Activated naive CD4-positive, alpha-beta T cell (primary cell): Measurements from ENCODE around the gene FKBP1B.
"Not testable (repeated sequence)": the region's sequence is repeated elsewhere in the genome, so short reads cannot be mapped to it uniquely, and the experiment has no call there.

Experiments used
- DNase-seq, 4 experiments: peaks; one replicate each; lab custom pipeline; 2025; lab: John Stamatoyannopoulos, UW

The FKBP1B gene

GRCh38 chr2:24101992-24102391 lies 52.5 kb downstream of the FKBP1B start:
- no peak for DNase-seq

GRCh38 chr2:24102677-24103076 lies 53.1 kb downstream of the FKBP1B start:
- DNase-seq, result no peak

- DNase-seq, result no peak
These were observed 54.6 kb downstream of the FKBP1B start for GRCh38 chr2:24104110-24104650.

DNA sequence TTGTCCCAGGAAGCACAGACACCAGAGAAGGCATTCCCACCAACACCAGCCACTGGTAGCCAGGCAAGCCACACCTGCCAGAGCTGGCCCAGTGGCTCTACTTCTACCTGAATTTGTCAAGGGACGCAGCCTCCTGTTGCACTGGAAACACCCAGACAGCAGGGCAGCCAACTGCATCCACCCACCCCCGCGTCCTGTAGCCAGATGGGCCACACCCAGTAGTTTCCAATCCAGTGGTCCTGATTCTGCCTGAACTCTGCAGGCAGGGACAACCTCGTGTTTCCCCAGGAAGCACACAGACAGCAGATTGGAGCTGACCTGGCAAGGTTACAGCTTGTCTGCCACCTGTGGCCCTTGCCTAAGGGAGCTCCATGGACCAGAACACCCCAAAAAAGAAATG lies 55.4 kb downstream of the FKBP1B start:
- DNase-seq, result no peak

GRCh38 chr2:24105816-24106215 lies 56.3 kb downstream of the FKBP1B start:
- no peak for DNase-seq

- DNase-seq, result no peak
These were observed 57.2 kb downstream of the FKBP1B start for GRCh38 chr2:24106786-24107185.

- DNase-seq, result no peak
These were observed 57.8 kb downstream of the FKBP1B start for GRCh38 chr2:24107336-24107735.

DNA sequence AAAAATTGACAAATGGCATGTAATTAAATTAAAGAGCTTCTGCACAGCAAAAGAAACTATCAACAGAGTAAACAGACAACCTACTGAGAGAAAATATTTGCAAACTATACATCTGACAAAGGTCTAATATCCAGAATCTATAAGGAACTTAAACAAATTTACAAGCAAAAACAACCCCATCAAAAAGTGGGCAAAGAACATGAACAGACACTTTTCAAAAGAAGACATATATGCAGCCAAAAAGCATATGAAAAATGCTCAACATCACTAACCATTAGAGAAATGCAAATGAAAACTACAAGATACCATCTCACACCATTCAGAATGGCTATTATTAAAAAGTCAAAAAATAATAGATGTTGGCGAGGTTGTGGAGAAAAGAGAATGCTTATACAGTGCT lies 59.9 kb downstream of the FKBP1B start:
- not testable (repeated sequence) for DNase-seq

DNA sequence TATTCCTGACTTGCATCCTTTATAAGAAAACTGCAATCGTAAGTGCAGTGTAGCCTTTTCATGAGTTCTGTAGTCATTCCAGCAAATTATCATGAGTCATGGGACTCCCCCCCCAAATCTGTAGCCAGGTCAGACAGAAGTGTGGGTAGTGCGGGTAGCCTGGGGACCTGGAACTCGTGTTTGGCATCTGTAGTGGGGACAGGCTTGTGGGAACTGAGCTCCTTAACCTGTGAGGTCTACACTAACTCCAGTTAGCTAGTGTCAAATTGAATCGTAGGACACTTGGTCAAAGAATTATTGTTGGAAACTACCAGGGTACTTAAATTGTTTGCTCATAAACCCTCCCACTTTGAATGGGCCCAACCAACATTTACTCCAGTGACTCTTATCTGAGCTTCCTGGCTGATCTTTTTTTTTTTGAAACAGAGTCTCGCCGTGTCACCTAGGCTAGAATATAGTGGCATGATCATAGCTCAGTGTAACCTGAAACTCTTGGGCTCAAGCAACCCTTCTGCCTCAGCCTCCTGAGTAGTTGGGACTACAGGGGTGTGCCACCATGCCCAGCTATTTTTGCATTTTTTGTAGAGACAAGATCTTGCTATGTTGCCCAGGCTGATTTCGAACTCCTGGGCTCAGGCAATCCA lies 61.2 kb downstream of the FKBP1B start:
- no peak for DNase-seq

DNA sequence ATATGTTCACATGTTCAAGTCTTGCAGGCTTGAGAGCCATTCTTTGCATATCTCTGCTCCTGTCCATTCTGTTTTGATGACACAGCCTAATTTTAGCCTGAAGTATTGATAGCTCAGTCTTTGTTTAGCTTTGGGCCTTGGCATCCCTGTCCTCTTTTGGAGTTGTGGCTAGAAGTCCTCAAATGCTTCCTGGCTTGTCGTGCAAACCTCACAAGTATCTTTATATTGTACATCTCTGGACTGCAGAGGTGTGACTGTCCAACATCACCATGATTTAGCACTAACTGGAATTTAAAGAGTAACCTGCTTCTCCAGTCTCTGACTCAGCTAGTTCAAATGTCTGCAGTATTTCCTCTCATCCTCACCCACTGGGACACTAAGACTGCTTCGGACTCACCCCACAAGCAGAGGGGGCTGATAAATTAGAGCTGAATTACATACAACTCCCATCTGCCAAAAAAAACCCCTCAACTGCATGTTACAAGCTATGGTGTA lies 61.9 kb downstream of the FKBP1B start:
- DNase-seq, result no peak
